K562 (cell line): ENCODE measurements around the gene ERRFI1. TPM values are rescaled to one million over a fixed set of nuclear protein-coding genes. Genes with fewer than 3 reads are reported as not detected.

Experiments used
- ATAC-seq: fragments of 200-7000 bp; cut with Tn5 transposase; 3 replicates; pipeline ENCODE4 v1.9.1; 2020; ENCODE audit warnings: moderate library complexity
- BruUV-seq: library from RNA; stranded (reverse); fragments of 400-500 nt; replicated peaks from 2 replicates; lab custom pipeline; 2021; lab: Mats Ljungman, UMichigan
- CTCF ChIA-PET: fragments of 300-600 bp; formaldehyde crosslinking; extraction: SDS; loops from one replicate; lab custom pipeline; 2021; ENCODE audit warnings: low intra/inter-chr PET ratio; lab: Yijun Ruan, JAX
- POLR2A ChIA-PET: fragments of 300-600, 350-650 bp; sonication (Branson Sonifier 250); formaldehyde crosslinking; extraction: SDS; loops from one replicate; lab custom pipeline; 2021; ENCODE audit warnings: antibody characterized with exemption, inconsistent platforms; lab: Yijun Ruan, JAX
- DNase-seq, 4 experiments: peaks; one replicate each; pipeline versions ENCODE4 v3.0.0 to v3.0.0-alpha.2; 2011 to 2018; ENCODE audit warnings: low spot score in 3 of 4, mixed read lengths in 3 of 4; ENCODE audit errors: extremely low read depth in 1 of 4
- FAIRE-seq: peaks from 2 replicates; lab custom pipeline; 2011; peaks lifted over from hg19 to GRCh38; lab: Jason Lieb, UNC
- H2AFZ ChIP-seq: 2 replicates; pipeline ENCODE4 v1.6.0; 2011; ENCODE audit warnings: low read depth, low read length, control low read depth, inconsistent platforms
- H3K27ac ChIP-seq: fragments of 200-600 bp; 3 replicates; pipeline ENCODE4 v1.8.0; 2011; ENCODE audit warnings: low read depth, mild to moderate bottlenecking, control low read depth, inconsistent platforms, low read length, moderate library complexity, mixed read lengths; ENCODE audit errors: extremely low read depth
- H3K27me3 ChIP-seq, 2 experiments: fragments of 300-600 bp in 1 of 2; 2 replicates in 1 of 2; 3 replicates in 1 of 2; pipeline versions ENCODE4 v1.6.0 to v1.8.0; 2011; ENCODE audit warnings: inconsistent platforms in 2 of 2, low read length in 2 of 2, mild to moderate bottlenecking in 1 of 2, mixed read lengths in 1 of 2, moderate library complexity in 1 of 2; ENCODE audit not compliant: control insufficient read depth in 2 of 2, insufficient read depth in 2 of 2
- H3K36me3 ChIP-seq: fragments of 300-600 bp; 3 replicates; pipeline ENCODE4 v1.8.0; 2011; ENCODE audit warnings: mild to moderate bottlenecking, low read length, inconsistent platforms; ENCODE audit not compliant: control insufficient read depth, insufficient read depth
- H3K4me1 ChIP-seq, 2 experiments: fragments of 200-600 bp in 1 of 2; replicated peaks in 1 of 2; 2 replicates in 1 of 2; 3 replicates in 1 of 2; pipeline versions ENCODE4 v1.5.1 to v1.8.0; 2011; ENCODE audit warnings: inconsistent platforms in 2 of 2, low read length in 2 of 2, mild to moderate bottlenecking in 1 of 2, mixed read lengths in 1 of 2, moderate library complexity in 1 of 2; ENCODE audit not compliant: control insufficient read depth in 2 of 2, insufficient read depth in 2 of 2
- H3K4me2 ChIP-seq: 2 replicates; pipeline ENCODE4 v1.6.1; 2011; ENCODE audit warnings: low read length, control low read depth, inconsistent platforms, mixed read lengths; ENCODE audit not compliant: insufficient read depth
- H3K4me3 ChIP-seq: fragments of 200-600 bp; sonication (generic), shearing (Covaris generic); 2 replicates; pipeline ENCODE4 v1.5.1; 2016; ENCODE audit warnings: control low read depth, inconsistent platforms
- H3K79me2 ChIP-seq: fragments of 200-600 bp; 3 replicates; pipeline ENCODE4 v1.8.0; 2011; ENCODE audit warnings: low read length, inconsistent platforms; ENCODE audit not compliant: control insufficient read depth, insufficient read depth
- H3K9ac ChIP-seq, 2 experiments: 2 replicates each; pipeline versions ENCODE4 v1.6.0 to v1.6.1; 2011; ENCODE audit warnings: low read depth in 2 of 2, low read length in 2 of 2, control low read depth in 1 of 2, inconsistent platforms in 1 of 2, mild to moderate bottlenecking in 1 of 2, mixed read lengths in 1 of 2; ENCODE audit not compliant: insufficient read depth in 1 of 2
- H3K9me1 ChIP-seq: one replicate; pipeline ENCODE4 v1.6.0; 2011; ENCODE audit warnings: inconsistent platforms, mild to moderate bottlenecking, low read length, moderate library complexity; ENCODE audit not compliant: control insufficient read depth, insufficient read depth
- H3K9me3 ChIP-seq: replicated peaks from 2 replicates; pipeline ENCODE4 v1.5.1; 2011; ENCODE audit warnings: low read depth, low read length, inconsistent platforms; ENCODE audit not compliant: control insufficient read depth, insufficient read depth
- H4K20me1 ChIP-seq: replicated peaks from 2 replicates; pipeline ENCODE4 v1.6.1; 2011; ENCODE audit warnings: low read length, inconsistent platforms, mixed read lengths; ENCODE audit not compliant: control insufficient read depth, insufficient read depth
- ELF1 ChIP-seq: fragments of 200-800 bp; sonication (Bioruptor generic); IDR thresholded peaks from 2 replicates; pipeline ENCODE4 v1.6.1; 2016; ENCODE audit warnings: missing genetic modification characterization, missing compliant biosample characterization
- ILF3 ChIP-seq: fragments of 450-650 bp; IDR thresholded peaks from 2 replicates; pipeline ENCODE4 v1.6.1; 2018; ENCODE audit warnings: antibody characterized with exemption, mild to moderate bottlenecking, moderate library complexity, borderline replicate concordance
- JUN ChIP-seq, 2 experiments: sonication (generic) in 1 of 2; formaldehyde crosslinking in 1 of 2; IDR thresholded peaks; 2 replicates each; pipeline versions ENCODE4 v1.6.1 to v1.8.0; 2012 to 2022; ENCODE audit warnings: borderline replicate concordance in 2 of 2, mild to moderate bottlenecking in 2 of 2, improper control_type of control experiment in 1 of 2, low read depth in 1 of 2, low read length in 1 of 2, missing genetic modification reagents in 1 of 2
- MBD2 ChIP-seq: sonication (generic); IDR thresholded peaks from 2 replicates; pipeline ENCODE4 v1.6.1; 2016; ENCODE audit warnings: low read depth, borderline replicate concordance
- NCOA1 ChIP-seq: fragments of 450-650 bp; IDR thresholded peaks from 2 replicates; pipeline ENCODE4 v1.6.1; 2016; ENCODE audit warnings: low read depth
- OTX1 ChIP-seq: fragments of 450-650 bp; formaldehyde crosslinking; IDR thresholded peaks from 2 replicates; pipeline ENCODE4 v1.4.0; 2022; ENCODE audit warnings: mild to moderate bottlenecking
- RAD21 ChIP-seq, 2 experiments: fragments of 250-450 bp in 1 of 2; fragments of 450-650 bp in 1 of 2; sonication (Bioruptor Pico) in 1 of 2; formaldehyde crosslinking in 1 of 2; IDR thresholded peaks in 1 of 2; conservative IDR thresholded peaks in 1 of 2; 2 replicates each; pipeline versions ENCODE4 v1.4.0 to v1.8.0; 2020 to 2022; ENCODE audit warnings: mild to moderate bottlenecking in 2 of 2, moderate library complexity in 1 of 2
- SREBF1 ChIP-seq: fragments of 150-350 bp; IDR thresholded peaks from 2 replicates; pipeline ENCODE4 v1.6.1; 2014; ENCODE audit warnings: antibody characterized with exemption, low read depth, low read length, borderline replicate concordance
- WHSC1 ChIP-seq: IDR thresholded peaks from one replicate; pipeline ENCODE4 v1.6.1; 2012; ENCODE audit warnings: low read length, control low read depth, inconsistent platforms
- XRCC3 ChIP-seq: fragments of 450-650 bp; IDR thresholded peaks from 2 replicates; pipeline ENCODE4 v1.6.1; 2017; ENCODE audit warnings: mild to moderate bottlenecking, moderate library complexity
- XRCC5 ChIP-seq: fragments of 200-400 bp; formaldehyde crosslinking; IDR thresholded peaks from 2 replicates; pipeline ENCODE4 v1.6.1; 2017; ENCODE audit warnings: low read depth, mild to moderate bottlenecking, low read length
- YY1 ChIP-seq, 3 experiments: IDR thresholded peaks; 2 replicates each; pipeline ENCODE4 v1.6.1; 2011; ENCODE audit warnings: low read length in 2 of 3, mild to moderate bottlenecking in 2 of 3, moderate library complexity in 2 of 3, borderline replicate concordance in 1 of 3, control low read depth in 1 of 3, low read depth in 1 of 3; ENCODE audit not compliant: insufficient read depth in 3 of 3, insufficient replicate concordance in 2 of 3, control insufficient read depth in 1 of 3, insufficient read length in 1 of 3; ENCODE audit errors: extremely low read depth in 1 of 3
- ZNF316 ChIP-seq: fragments of 450-650 bp; IDR thresholded peaks from 2 replicates; pipeline ENCODE4 v1.6.1; 2016
- ZNF444 ChIP-seq: fragments of 250-450 bp; sonication (Bioruptor Pico); IDR thresholded peaks from 2 replicates; pipeline ENCODE4 v1.4.0; 2020; ENCODE audit warnings: mild to moderate bottlenecking, moderate library complexity
- ZNF668 ChIP-seq: fragments of 250-450 bp; sonication (Bioruptor Pico); IDR thresholded peaks from 2 replicates; pipeline ENCODE4 v1.8.0; 2022; ENCODE audit warnings: mild to moderate bottlenecking, inconsistent platforms
- WGBS: fragments of 100-300 bp; shearing (Covaris generic); methylation state at CpG from one replicate; pipeline ENCODE4 v1.1.6; 2016; ENCODE audit warnings: low coverage, mixed read lengths; ENCODE audit not compliant: insufficient coverage; ENCODE audit errors: missing lambda C conversion rate; 5-methylcytosine and 5-hydroxymethylcytosine counted together
- in situ Hi-C: fragments of 300-500 bp; cut with MboI; formaldehyde crosslinking; loops from 4 replicates; pipeline ENCODE4 v1.15.0; 2018; ENCODE audit warnings: inconsistent platforms, mixed read lengths
- intact Hi-C: fragments of 100-400 bp; cut with micrococcal nuclease; formaldehyde crosslinking; loops from 2 replicates; pipeline ENCODE4 v1.14.2; 2022
- polyA plus RNA-seq, 8 experiments: library from polyadenylated mRNA; depleted of rRNA in 4 of 8; stranded (reverse) in 5 of 8; unstranded in 3 of 8; fragments of >200 nt; fragmentation: Nextera tagmentation in 2 of 8; fragmentation: Illumina TruSeq in 1 of 8; extraction: Ambion mirVana in 2 of 8; extraction: Trizol in 1 of 8; gene quantifications; 2 replicates each; pipeline versions ENCODE4 v1.2.1 to v1.2.3, GENCODE V29; 2011 to 2014; ENCODE audit warnings: inconsistent platforms in 1 of 8, missing spikeins in 1 of 8
- total RNA-seq, 7 experiments: library from RNA; depleted of rRNA in 6 of 7; stranded (reverse); fragments of >200 nt in 6 of 7; fragmentation: Illumina TruSeq in 2 of 7; extraction: Trizol in 2 of 7; gene quantifications; 2 replicates each; pipeline versions ENCODE4 v1.2.1 to v1.2.3, GENCODE V29; 2011 to 2021; ENCODE audit warnings: low replicate concordance in 1 of 7
- TF ChIP-seq, protein P1 (sequence below), 2 experiments: IDR thresholded peaks in 1 of 2; conservative IDR thresholded peaks in 1 of 2; 2 replicates each; pipeline ENCODE4 v1.6.1; 2016; ENCODE audit warnings: low read depth in 2 of 2, mild to moderate bottlenecking in 1 of 2, missing compliant biosample characterization in 1 of 2, missing genetic modification characterization in 1 of 2, moderate library complexity in 1 of 2
- TF ChIP-seq, protein P2 (sequence below): IDR thresholded peaks from 2 replicates; pipeline ENCODE4 v1.6.1; 2012; ENCODE audit warnings: low read depth, low read length, improper control_type of control experiment, borderline replicate concordance

The ERRFI1 gene
- total and polyA plus RNA-seq, 9 of the 15 experiments (the other 6 are each of a cell fraction or from before 2014, with no cell fraction given): 0.67 to 4.4 (median 1.1) TPM

DNA sequence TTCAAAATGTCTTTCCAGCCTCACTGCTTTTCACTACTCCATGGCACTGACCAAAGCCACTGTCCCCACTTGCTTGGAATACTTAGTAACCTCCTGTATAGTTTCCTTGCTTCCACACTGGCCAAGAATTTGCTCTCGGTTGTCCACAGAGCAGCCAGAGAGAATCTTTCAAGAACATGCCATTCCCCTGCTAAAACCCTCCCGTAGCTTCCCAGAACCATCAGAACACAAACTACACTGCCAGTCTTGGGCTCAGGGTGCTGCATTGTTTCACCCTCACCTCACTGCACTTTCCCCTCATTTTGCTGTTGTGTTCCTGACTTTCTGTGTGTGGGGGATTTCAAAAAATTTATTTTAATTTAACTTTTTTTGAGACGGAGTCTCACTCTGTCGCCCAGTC is 25.5 kb upstream of the ERRFI1 start:
- BruUV-seq: no TSS peak
- ChIA-PET POLR2A (no interaction called here), CTCF (no interaction called here)
- 14% methylated on average over 4 of the region's 4 CpGs for WGBS
- Histone ChIP-seq H3K4me2 (no peak overlapping the region), H3K79me2 (no peaks in the 10 kb centered on the region), H3K27me3 (peaks cover 9 to 29% of the 10 kb centered on the region in 2 experiments; a peak in 4 of 5 replicates), H3K9me3 (no peaks in the 10 kb centered on the region), H3K27ac (no peak overlapping the region), H3K9ac (no peak overlapping the region), H3K4me1 (no peaks in the 10 kb centered on the region), H2AFZ (no peak overlapping the region), H3K4me3 (no peak overlapping the region), H3K9me1 (no peaks in the 10 kb centered on the region), H4K20me1 (no peaks in the 10 kb centered on the region; the same call in 1 of the 2 replicates), H3K36me3 (no peaks in the 10 kb centered on the region)
- intact Hi-C loops (no loop called here), in situ Hi-C loops (no loop called here)
- ATAC-seq: no peak
- DNase-seq: no peak
- FAIRE-seq: no peak
- TF ChIP-seq ZNF668 (CRISPR knock-in tag) (no peak), SREBF1 (no peak), ILF3 (no peak), XRCC3 (no peak), ZNF444 (CRISPR knock-in tag) (no peak), ZNF316 (no peak), MBD2 (no peak), NCOA1 (no peak), JUN (IDR thresholded peaks at IDR 0.05; ENCODE audit: borderline replicate concordance, low read depth, low read length) (no peak), JUN (CRISPR knock-in tag; IDR thresholded peaks at IDR 0.05; ENCODE audit: borderline replicate concordance) (no peak), WHSC1 (no peak), YY1 (IDR thresholded peaks at IDR 0.05; ENCODE audit: borderline replicate concordance in 1 of 3, control insufficient read depth in 1 of 3, extremely low read depth in 1 of 3, insufficient read depth in 3 of 3, insufficient read length in 1 of 3, insufficient replicate concordance in 2 of 3, low read depth in 1 of 3, low read length in 2 of 3) (no peak), XRCC5 (no peak), OTX1 (CRISPR knock-in tag) (no peak), RAD21 (CRISPR knock-in tag; conservative IDR thresholded peaks at IDR 0.05 in 1 of 2, IDR thresholded peaks at IDR 0.05 in 1 of 2) (no peak), ELF1 (tag) (no peak)
- TF ChIP-seq, protein P1, sequence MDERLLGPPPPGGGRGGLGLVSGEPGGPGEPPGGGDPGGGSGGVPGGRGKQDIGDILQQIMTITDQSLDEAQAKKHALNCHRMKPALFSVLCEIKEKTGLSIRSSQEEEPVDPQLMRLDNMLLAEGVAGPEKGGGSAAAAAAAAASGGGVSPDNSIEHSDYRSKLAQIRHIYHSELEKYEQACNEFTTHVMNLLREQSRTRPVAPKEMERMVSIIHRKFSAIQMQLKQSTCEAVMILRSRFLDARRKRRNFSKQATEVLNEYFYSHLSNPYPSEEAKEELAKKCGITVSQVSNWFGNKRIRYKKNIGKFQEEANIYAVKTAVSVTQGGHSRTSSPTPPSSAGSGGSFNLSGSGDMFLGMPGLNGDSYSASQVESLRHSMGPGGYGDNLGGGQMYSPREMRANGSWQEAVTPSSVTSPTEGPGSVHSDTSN (CRISPR knock-in tag; IDR thresholded peaks at IDR 0.05; ENCODE audit: low read depth): no peak
- TF ChIP-seq, protein P1 (tag; conservative IDR thresholded peaks at IDR 0.05; ENCODE audit: low read depth): no peak
- TF ChIP-seq, protein P2, sequence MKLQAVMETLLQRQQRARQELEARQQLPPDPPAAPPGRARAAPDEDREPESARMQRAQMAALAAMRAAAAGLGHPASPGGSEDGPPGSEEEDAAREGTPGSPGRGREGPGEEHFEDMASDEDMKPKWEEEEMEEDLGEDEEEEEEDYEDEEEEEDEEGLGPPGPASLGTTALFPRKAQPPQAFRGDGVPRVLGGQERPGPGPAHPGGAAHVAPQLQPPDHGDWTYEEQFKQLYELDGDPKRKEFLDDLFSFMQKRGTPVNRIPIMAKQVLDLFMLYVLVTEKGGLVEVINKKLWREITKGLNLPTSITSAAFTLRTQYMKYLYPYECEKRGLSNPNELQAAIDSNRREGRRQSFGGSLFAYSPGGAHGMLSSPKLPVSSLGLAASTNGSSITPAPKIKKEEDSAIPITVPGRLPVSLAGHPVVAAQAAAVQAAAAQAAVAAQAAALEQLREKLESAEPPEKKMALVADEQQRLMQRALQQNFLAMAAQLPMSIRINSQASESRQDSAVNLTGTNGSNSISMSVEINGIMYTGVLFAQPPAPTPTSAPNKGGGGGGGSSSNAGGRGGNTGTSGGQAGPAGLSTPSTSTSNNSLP: no peak
